GM15510 (cell line): ENCODE measurements around the gene LAMP5.

Source experiments
- POLR2A ChIP-seq: IDR thresholded peaks from 3 replicates; pipeline ENCODE4 v1.6.1; 2011; ENCODE audit warnings: borderline replicate concordance; ENCODE audit not compliant: insufficient read length; ENCODE audit errors: extremely low read depth

The LAMP5 gene

DNA sequence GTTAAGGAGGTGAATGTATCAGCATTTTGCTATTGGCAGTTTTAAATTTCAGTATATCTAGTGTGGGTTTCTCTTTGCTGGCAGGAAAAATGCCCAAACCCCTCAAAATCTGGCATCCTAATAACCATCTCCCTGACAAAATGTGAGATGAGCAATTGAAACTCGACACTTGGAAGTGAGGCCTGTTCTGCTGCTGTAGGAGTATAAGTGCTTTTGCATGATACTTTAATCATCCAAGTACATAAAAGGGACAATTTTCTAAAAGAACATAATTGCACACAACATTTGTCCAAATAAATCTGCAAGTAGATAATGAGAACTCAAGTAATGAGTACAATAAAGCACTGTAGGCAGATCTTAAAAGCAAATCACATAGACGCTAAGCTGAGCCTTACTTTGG is 36.5 kb downstream of the LAMP5 start:
- TF ChIP-seq POLR2A = no peak

- no peak for TF ChIP-seq POLR2A
Observed at GRCh38 chr20:9551808-9552550, 37.6 kb downstream of the LAMP5 start.

DNA sequence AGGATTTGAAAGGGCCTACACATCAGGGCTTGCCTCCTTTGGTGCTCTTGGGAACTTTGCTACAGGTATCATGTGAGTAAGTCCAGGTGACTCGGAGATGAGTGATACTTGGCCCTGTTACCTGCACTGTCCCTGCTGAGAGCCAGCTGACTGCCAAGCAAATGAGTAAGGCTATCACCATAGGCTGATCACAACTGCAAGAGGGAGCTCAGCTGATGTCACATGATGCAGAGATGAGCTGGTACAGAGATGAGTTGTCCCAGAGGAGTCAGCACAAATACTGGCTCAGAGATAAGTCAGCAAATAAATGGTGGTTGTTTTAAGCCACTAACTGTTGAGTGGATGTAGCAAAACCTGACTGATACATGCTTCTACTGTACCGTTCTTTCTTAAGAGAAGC is 41.4 kb downstream of the LAMP5 start:
- TF ChIP-seq POLR2A = no peak

DNA sequence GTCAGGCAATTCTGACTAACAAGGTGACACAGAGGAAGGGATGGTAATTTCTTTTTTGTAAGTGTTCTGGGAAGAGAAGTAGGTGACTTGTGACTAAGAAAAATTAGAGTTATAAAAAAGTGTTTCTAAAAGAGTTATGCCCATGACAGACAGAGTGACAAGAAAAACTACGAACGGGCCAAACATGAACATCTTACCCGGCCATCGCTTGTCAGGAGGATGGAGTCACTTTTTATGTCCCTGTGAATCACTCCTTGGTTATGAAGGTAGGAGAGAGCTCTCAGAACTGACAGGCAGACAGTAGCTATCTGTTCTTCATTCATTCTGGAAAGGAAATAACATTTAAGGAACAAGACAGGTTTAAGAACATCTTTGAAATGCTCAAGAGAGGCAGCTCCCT is 43.0 kb downstream of the LAMP5 start:
- no peak for TF ChIP-seq POLR2A

- TF ChIP-seq POLR2A = no peak
Observed at GRCh38 chr20:9565910-9566550, 51.6 kb downstream of the LAMP5 start.

GRCh38 chr20:9566977-9567376 is 52.6 kb downstream of the LAMP5 start:
- TF ChIP-seq POLR2A = no peak

- TF ChIP-seq POLR2A = no peak
Observed at GRCh38 chr20:9570612-9571011, 56.2 kb downstream of the LAMP5 start.

- TF ChIP-seq POLR2A = no peak
Observed at GRCh38 chr20:9571783-9572182, 57.4 kb downstream of the LAMP5 start.

- TF ChIP-seq POLR2A = no peak
Observed at GRCh38 chr20:9572670-9573069, 58.3 kb downstream of the LAMP5 start.

DNA sequence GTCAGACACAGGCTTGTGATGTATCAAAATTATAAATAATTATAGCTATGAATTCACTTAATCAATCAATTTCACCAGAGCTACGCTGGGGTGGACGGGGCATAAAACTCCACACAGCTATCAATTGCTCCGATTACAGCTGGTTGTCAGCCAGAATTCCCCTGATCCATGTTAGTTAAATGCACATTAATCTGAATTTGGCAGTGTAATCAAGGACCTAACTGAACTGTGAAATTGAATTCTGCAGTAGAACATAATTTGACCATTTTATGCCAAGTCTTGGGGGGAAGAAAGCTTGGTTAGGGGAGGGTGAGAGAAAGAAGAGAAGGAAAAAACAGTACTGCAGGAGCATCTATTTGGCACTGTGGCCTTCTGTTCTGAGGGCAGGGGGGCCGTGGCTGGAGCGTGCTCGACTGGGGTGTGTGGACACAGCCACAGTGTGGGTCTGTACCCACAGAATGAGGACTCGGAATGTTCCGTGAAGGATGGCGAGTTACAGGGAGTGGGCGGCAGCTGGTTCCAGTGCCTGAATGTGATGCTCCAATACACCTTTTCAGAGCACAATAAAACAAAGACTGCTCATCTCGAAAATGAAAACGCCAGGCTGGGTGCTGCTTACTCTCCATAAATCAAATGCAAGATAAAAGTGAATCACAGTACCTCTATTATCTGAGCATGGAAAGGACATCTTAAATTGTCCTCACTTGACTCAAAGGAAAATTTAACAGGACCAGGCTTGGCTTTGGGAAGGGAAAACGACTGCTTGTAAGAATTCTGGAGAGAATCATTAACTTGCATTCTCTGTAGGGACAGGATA is 59.2 kb downstream of the LAMP5 start:
- TF ChIP-seq POLR2A = no peak

- TF ChIP-seq POLR2A = no peak
Observed at GRCh38 chr20:9574181-9574580, 59.8 kb downstream of the LAMP5 start.

DNA sequence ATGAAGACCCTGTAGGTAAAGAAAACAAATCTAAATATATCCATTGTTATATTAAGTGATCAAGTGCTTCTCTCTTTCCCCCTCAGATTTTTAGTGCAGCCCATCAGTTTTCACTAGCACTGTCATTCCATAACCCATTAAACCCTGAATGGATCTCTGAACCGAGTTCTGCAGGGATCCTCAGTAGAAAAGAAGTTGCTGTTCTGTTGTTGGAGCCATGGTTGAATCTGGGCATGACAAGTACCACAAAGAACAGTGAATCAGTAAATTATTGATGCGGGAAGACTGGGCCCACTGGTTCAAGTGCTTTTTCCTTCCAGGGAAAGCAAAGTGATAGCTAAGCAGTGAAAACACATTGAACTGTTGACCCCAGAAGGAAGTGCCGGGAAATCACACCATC is 60.4 kb downstream of the LAMP5 start:
- TF ChIP-seq POLR2A = no peak

GRCh38 chr20:9575836-9576235 is 61.4 kb downstream of the LAMP5 start:
- no peak for TF ChIP-seq POLR2A

DNA sequence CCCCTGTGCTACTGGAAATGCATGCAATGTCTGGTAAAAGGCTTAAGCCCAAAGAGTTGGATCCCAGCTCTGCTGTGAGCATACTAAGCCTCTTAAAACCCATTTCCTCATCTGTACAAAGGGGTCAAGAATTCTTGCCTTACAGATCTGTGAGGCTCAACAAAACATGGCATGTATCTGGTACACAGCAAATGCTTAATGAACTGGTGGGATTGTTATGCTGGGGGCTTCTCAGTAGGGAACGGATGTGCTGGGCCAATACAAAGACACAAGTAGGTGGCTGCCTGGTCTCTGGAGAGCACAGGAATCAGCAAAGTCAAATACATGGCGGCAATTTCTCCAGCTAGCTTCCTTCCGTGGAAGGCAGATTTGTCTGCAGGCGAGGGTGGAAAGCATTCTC is 62.3 kb downstream of the LAMP5 start:
- no peak for TF ChIP-seq POLR2A

GRCh38 chr20:9577397-9577796 is 63.0 kb downstream of the LAMP5 start:
- no peak for TF ChIP-seq POLR2A

- no peak for TF ChIP-seq POLR2A
Observed at GRCh38 chr20:9578594-9578993, 64.2 kb downstream of the LAMP5 start.
